ENCODE measurements around the gene MRM3. TPM values are rescaled to one million over a fixed set of nuclear protein-coding genes. Genes with fewer than 3 reads are reported as not detected.

Gene MRM3
- total RNA-seq, 1 donor from 2014 or later: 15.9 TPM

- no peak for DNase-seq (ENCODE audit: low spot score)
- peaks cover 37% of the 10 kb centered on the region for H3K36me3 Mint-ChIP-seq (ENCODE audit: low read depth, unreplicated experiment)
- no peaks in the 10 kb centered on the region for H3K4me1 Mint-ChIP-seq (ENCODE audit: unreplicated experiment)
- H3K4me3 Mint-ChIP-seq (ENCODE audit: unreplicated experiment): no peak overlapping the region
- peaks cover 2% of the 10 kb centered on the region for H3K27me3 Mint-ChIP-seq (ENCODE audit: unreplicated experiment)
- no peak for TF ChIP-seq CTCF (IDR thresholded peaks at IDR 0.05; ENCODE audit: unreplicated experiment)
- no peak overlapping the region for H3K27ac Mint-ChIP-seq (ENCODE audit: unreplicated experiment)
- no peaks in the 10 kb centered on the region for H3K9me3 Mint-ChIP-seq (ENCODE audit: unreplicated experiment)
Observed at GRCh38 chr17:740240-741017, 41.7 kb upstream of the MRM3 start.

- H3K9me3 Mint-ChIP-seq (ENCODE audit: unreplicated experiment): no peaks in the 10 kb centered on the region
- no peak for TF ChIP-seq CTCF (IDR thresholded peaks at IDR 0.05; ENCODE audit: unreplicated experiment)
- peaks cover 6% of the 10 kb centered on the region for H3K27me3 Mint-ChIP-seq (ENCODE audit: unreplicated experiment)
- H3K4me1 Mint-ChIP-seq (ENCODE audit: unreplicated experiment): no peaks in the 10 kb centered on the region
- no peak for DNase-seq (ENCODE audit: low spot score)
- H3K27ac Mint-ChIP-seq (ENCODE audit: unreplicated experiment): no peak overlapping the region
- H3K4me3 Mint-ChIP-seq (ENCODE audit: unreplicated experiment): peak overlapping the region; percentile 37
- H3K36me3 Mint-ChIP-seq (ENCODE audit: low read depth, unreplicated experiment): peaks cover 49% of the 10 kb centered on the region
Observed at GRCh38 chr17:742147-742793, 39.9 kb upstream of the MRM3 start.

- TF ChIP-seq CTCF (IDR thresholded peaks at IDR 0.05; ENCODE audit: unreplicated experiment): no peak
- Mint-ChIP-seq H3K4me1 (ENCODE audit: unreplicated experiment) (no peaks in the 10 kb centered on the region), H3K9me3 (ENCODE audit: unreplicated experiment) (no peaks in the 10 kb centered on the region), H3K27ac (ENCODE audit: unreplicated experiment) (no peak overlapping the region), H3K36me3 (ENCODE audit: low read depth, unreplicated experiment) (peaks cover 58% of the 10 kb centered on the region), H3K27me3 (ENCODE audit: unreplicated experiment) (peaks cover 6% of the 10 kb centered on the region), H3K4me3 (ENCODE audit: unreplicated experiment) (peak overlapping the region; percentile 10)
- no peak for DNase-seq (ENCODE audit: low spot score)
Observed at GRCh38 chr17:743139-743538, 39.0 kb upstream of the MRM3 start.

GRCh38 chr17:744937-745336 lies 37.2 kb upstream of the MRM3 start:
- no peak overlapping the region for H3K4me3 Mint-ChIP-seq (ENCODE audit: unreplicated experiment)
- peaks cover 10% of the 10 kb centered on the region for H3K27me3 Mint-ChIP-seq (ENCODE audit: unreplicated experiment)
- no peaks in the 10 kb centered on the region for H3K4me1 Mint-ChIP-seq (ENCODE audit: unreplicated experiment)
- TF ChIP-seq CTCF (IDR thresholded peaks at IDR 0.05; ENCODE audit: unreplicated experiment): no peak
- DNase-seq (ENCODE audit: low spot score): no peak
- H3K27ac Mint-ChIP-seq (ENCODE audit: unreplicated experiment): no peak overlapping the region
- H3K36me3 Mint-ChIP-seq (ENCODE audit: low read depth, unreplicated experiment): peaks cover 66% of the 10 kb centered on the region
- no peaks in the 10 kb centered on the region for H3K9me3 Mint-ChIP-seq (ENCODE audit: unreplicated experiment)

- no peak overlapping the region for H3K27ac Mint-ChIP-seq (ENCODE audit: unreplicated experiment)
- no peak for TF ChIP-seq CTCF (IDR thresholded peaks at IDR 0.05; ENCODE audit: unreplicated experiment)
- H3K4me1 Mint-ChIP-seq (ENCODE audit: unreplicated experiment): peaks cover 4% of the 10 kb centered on the region
- peaks cover 13% of the 10 kb centered on the region for H3K27me3 Mint-ChIP-seq (ENCODE audit: unreplicated experiment)
- no peaks in the 10 kb centered on the region for H3K9me3 Mint-ChIP-seq (ENCODE audit: unreplicated experiment)
- peaks cover 68% of the 10 kb centered on the region for H3K36me3 Mint-ChIP-seq (ENCODE audit: low read depth, unreplicated experiment)
- DNase-seq (ENCODE audit: low spot score): no peak
- no peak overlapping the region for H3K4me3 Mint-ChIP-seq (ENCODE audit: unreplicated experiment)
Observed at GRCh38 chr17:745406-745805, 36.7 kb upstream of the MRM3 start.
